Sigmoid colon (tissue), 4 donors: ENCODE measurements around the gene MZT2A.
"Not testable (repeated sequence)": the region's sequence is repeated elsewhere in the genome, so short reads cannot be mapped to it uniquely, and the experiment has no call there.

Experiments
- EP300 ChIP-seq, 4 donors: sonication (generic); formaldehyde crosslinking; IDR thresholded peaks; one replicate each; pipeline ENCODE4 v1.6.1; 2017; ENCODE audit warnings: antibody characterized with exemption in 4 of 4
- POLR2A ChIP-seq, 2 donors: fragments of 450-650 bp; IDR thresholded peaks; one replicate each; pipeline ENCODE4 v1.6.1; 2016; ENCODE audit warnings: antibody characterized with exemption in 2 of 2, mild to moderate bottlenecking in 2 of 2, moderate library complexity in 2 of 2
- POLR2AphosphoS5 ChIP-seq, 4 donors: sonication (generic); formaldehyde crosslinking; IDR thresholded peaks; one replicate each; pipeline ENCODE4 v1.6.1; 2017; ENCODE audit warnings: antibody characterized with exemption in 4 of 4
- TF ChIP-seq, protein P1 (sequence below), 4 experiments: fragments of 450-650 bp in 3 of 4; fragments of 200-600 bp in 1 of 4; IDR thresholded peaks; one replicate each; pipeline ENCODE4 v1.5.1; 2016 to 2019; ENCODE audit warnings: antibody characterized with exemption in 4 of 4, mild to moderate bottlenecking in 3 of 4, moderate library complexity in 2 of 4

DNA sequence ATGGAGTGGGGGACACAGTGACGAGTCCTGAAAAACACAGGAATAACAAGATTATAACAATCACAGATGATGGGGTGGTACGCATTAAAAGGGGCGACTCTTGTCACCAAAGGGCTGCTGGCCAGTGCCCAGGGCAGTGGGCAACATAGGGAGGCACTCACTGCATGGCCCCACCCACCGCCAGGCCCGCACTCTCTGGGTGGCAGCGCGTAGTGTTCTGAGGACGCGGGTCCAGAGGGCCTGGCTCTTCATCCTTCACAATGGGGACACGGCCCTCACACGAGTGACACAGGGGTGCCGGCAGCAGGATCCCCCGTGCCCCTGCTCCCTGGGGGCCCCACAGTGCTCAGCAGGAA, 42.1 kb upstream of the MZT2A start:
- TF ChIP-seq, protein P1, sequence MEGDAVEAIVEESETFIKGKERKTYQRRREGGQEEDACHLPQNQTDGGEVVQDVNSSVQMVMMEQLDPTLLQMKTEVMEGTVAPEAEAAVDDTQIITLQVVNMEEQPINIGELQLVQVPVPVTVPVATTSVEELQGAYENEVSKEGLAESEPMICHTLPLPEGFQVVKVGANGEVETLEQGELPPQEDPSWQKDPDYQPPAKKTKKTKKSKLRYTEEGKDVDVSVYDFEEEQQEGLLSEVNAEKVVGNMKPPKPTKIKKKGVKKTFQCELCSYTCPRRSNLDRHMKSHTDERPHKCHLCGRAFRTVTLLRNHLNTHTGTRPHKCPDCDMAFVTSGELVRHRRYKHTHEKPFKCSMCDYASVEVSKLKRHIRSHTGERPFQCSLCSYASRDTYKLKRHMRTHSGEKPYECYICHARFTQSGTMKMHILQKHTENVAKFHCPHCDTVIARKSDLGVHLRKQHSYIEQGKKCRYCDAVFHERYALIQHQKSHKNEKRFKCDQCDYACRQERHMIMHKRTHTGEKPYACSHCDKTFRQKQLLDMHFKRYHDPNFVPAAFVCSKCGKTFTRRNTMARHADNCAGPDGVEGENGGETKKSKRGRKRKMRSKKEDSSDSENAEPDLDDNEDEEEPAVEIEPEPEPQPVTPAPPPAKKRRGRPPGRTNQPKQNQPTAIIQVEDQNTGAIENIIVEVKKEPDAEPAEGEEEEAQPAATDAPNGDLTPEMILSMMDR (IDR thresholded peaks at IDR 0.05): not testable (repeated sequence)
- not testable (repeated sequence) for TF ChIP-seq POLR2AphosphoS5, EP300, POLR2A (IDR thresholded peaks at IDR 0.05)
